HFFc6 (cell line): Measurements from ENCODE around the gene MED8. TPM values are rescaled to one million over a fixed set of nuclear protein-coding genes. Genes with fewer than 3 reads are reported as not detected.

ENCODE experiments used
- DNase-seq: peaks from one replicate; pipeline ENCODE4 v3.0.0-alpha.2; 2018
- H3K27ac Mint-ChIP-seq: 2 replicates; pipeline ENCODE4 v1.8.0; 2020; ENCODE audit warnings: mild to moderate bottlenecking, mixed read lengths
- H3K27me3 Mint-ChIP-seq: 2 replicates; pipeline ENCODE4 v1.8.0; 2021; ENCODE audit warnings: mild to moderate bottlenecking, moderate library complexity, mixed read lengths; ENCODE audit not compliant: insufficient read depth
- H3K36me3 Mint-ChIP-seq: 2 replicates; pipeline ENCODE4 v1.8.0; 2021; ENCODE audit warnings: low read depth, mixed read lengths
- H3K4me1 Mint-ChIP-seq: 2 replicates; pipeline ENCODE4 v1.8.0; 2020; ENCODE audit warnings: low read depth, mixed read lengths
- H3K4me3 Mint-ChIP-seq: 2 replicates; pipeline ENCODE4 v1.8.0; 2020; ENCODE audit warnings: mild to moderate bottlenecking, moderate library complexity, mixed read lengths
- H3K9me3 Mint-ChIP-seq: 2 replicates; pipeline ENCODE4 v1.8.0; 2020; ENCODE audit warnings: mild to moderate bottlenecking, mixed read lengths
- CTCF ChIP-seq: fragments of 200-600 bp; sonication (generic); IDR thresholded peaks from 2 replicates; pipeline ENCODE4 v1.5.0; 2021; ENCODE audit warnings: antibody characterized with exemption, mild to moderate bottlenecking
- total RNA-seq, 6 experiments: library from RNA; stranded (reverse); fragmentation: NEBNext Ultra II Directional; extraction: Animal tissue kit (Norgen Biotek cat#: 25700); gene quantifications; 2 replicates in 1 of 6; 3 replicates in 5 of 6; pipeline ENCODE4 v1.2.3, GENCODE V29; 2021

The MED8 gene
- total RNA-seq, 6 experiments from 2014 or later = 56.0 to 64.0 (median 60.8) TPM

GRCh38 chr1:43346636-43347035 lies 43.0 kb downstream of the MED8 start:
- no peak overlapping the region for H3K4me3 Mint-ChIP-seq
- no peak overlapping the region for H3K27ac Mint-ChIP-seq
- no peaks in the 10 kb centered on the region for H3K9me3 Mint-ChIP-seq
- TF ChIP-seq CTCF = no peak
- peaks cover 18% of the 10 kb centered on the region for H3K27me3 Mint-ChIP-seq
- peaks cover 25% of the 10 kb centered on the region for H3K4me1 Mint-ChIP-seq
- no peak for DNase-seq
- H3K36me3 Mint-ChIP-seq = no peaks in the 10 kb centered on the region

GRCh38 chr1:43345120-43345519 lies 44.5 kb downstream of the MED8 start:
- H3K27me3 Mint-ChIP-seq = peaks cover 18% of the 10 kb centered on the region
- H3K27ac Mint-ChIP-seq = no peak overlapping the region
- no peak for DNase-seq
- H3K9me3 Mint-ChIP-seq = no peaks in the 10 kb centered on the region
- H3K4me3 Mint-ChIP-seq = no peak overlapping the region
- TF ChIP-seq CTCF = no peak
- no peaks in the 10 kb centered on the region for H3K36me3 Mint-ChIP-seq
- H3K4me1 Mint-ChIP-seq = peaks cover 21% of the 10 kb centered on the region

GRCh38 chr1:43344267-43344850 lies 45.2 kb downstream of the MED8 start:
- Mint-ChIP-seq H3K9me3 (no peaks in the 10 kb centered on the region), H3K27me3 (peaks cover 20% of the 10 kb centered on the region), H3K4me1 (peaks cover 14% of the 10 kb centered on the region), H3K27ac (no peak overlapping the region), H3K4me3 (no peak overlapping the region), H3K36me3 (no peaks in the 10 kb centered on the region)
- no peak for TF ChIP-seq CTCF
- DNase-seq = no peak

GRCh38 chr1:43340559-43340958 lies 49.0 kb downstream of the MED8 start:
- Mint-ChIP-seq H3K4me3 (no peak overlapping the region), H3K36me3 (no peaks in the 10 kb centered on the region), H3K27me3 (peaks cover 16% of the 10 kb centered on the region), H3K9me3 (no peaks in the 10 kb centered on the region), H3K27ac (no peak overlapping the region), H3K4me1 (peaks cover 6% of the 10 kb centered on the region; the same call in 1 of the 2 replicates)
- no peak for DNase-seq
- no peak for TF ChIP-seq CTCF

- Mint-ChIP-seq H3K9me3 (no peaks in the 10 kb centered on the region), H3K36me3 (no peaks in the 10 kb centered on the region), H3K4me3 (no peak overlapping the region), H3K27me3 (peaks cover 16% of the 10 kb centered on the region), H3K4me1 (no peaks in the 10 kb centered on the region), H3K27ac (no peak overlapping the region)
- TF ChIP-seq CTCF = no peak
- DNase-seq = no peak
Measured at GRCh38 chr1:43339584-43340232, 49.9 kb downstream of the MED8 start.
